Heart left ventricle (tissue), 13 donors: Measurements from ENCODE around the gene NT5DC4.

ENCODE experiments used
- CTCF ChIP-seq, 12 donors: fragments of 200-600 bp; sonication (generic) in 4 of 12; IDR thresholded peaks; one replicate each; pipeline versions ENCODE4 v1.5.0 to v1.8.0; 2018 to 2022; ENCODE audit warnings: antibody characterized with exemption in 12 of 12, mild to moderate bottlenecking in 5 of 12
- POLR2A ChIP-seq, 2 donors: fragments of 450-650 bp; IDR thresholded peaks; one replicate each; pipeline ENCODE4 v1.6.1; 2017; ENCODE audit warnings: antibody characterized with exemption in 2 of 2, mild to moderate bottlenecking in 2 of 2, moderate library complexity in 2 of 2
- donor health status: ischemic (EF 13 %, LVEDD 7.1; RV severe dilation, severe dysfunction).
- donor health status: DM: no; HTN: yes; CAD: no.
- donor health status: DM: no; HTN: no; CAD: no.
- donor health status: ischemic (EF 25% LVEDD 6.9; RV normal size, moderate dysfunction).
- donor health status: ischemic (EF 25% LVEDD 5.7; RV mildly dilated, moderate dysfunction).
- donor health status: ischemic (EF 35%, LVEDD 5.7; RV mildly dilated, moderate dysfunction).
- donor health status: nonischemic (EF 11% LVEDD 7.7; RV severe dilation, severe dysfunction).
- donor health status: DM: yes; HTN: yes; CAD: no.
- donor health status: PGD.
- donor health status: ischemic (EF 29% LVEDD 5.4; RV normal size, mild dysfunction).
- donor health status: nonischemic (EF 23%, LVEDD 6.1; RV moderate dilation, normal function).

DNA sequence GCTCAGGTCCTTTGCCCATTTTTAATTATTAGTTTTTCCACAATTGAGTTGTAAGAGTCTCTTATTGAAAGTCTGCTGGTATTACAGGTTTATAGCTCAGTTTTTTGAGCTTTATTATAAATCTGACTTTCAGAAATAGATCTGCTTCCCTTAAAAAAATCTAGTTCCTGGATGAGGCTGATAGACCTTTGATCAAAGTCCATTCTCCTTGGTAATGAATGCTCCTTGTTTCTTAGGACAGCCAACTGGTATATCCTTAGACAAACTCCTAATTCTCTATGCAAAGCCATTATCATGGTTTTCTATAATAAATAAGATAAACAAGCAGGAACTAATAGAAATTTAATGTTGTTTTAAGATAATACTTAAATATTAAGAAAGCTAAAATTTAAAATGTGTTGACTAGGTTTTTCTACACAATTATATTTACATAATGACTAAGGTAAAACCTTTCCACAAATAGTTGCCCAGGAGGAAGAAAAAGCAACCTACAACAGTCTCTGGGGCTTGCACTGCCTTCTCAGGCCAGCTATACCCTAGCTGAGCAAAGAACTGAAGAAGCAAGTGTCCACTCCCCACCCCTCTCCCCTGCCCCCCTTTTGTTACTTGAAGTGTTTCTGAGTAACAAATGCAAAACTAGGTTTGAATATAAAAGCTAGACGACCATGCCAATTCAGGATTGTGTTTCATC is 16.9 kb downstream of the NT5DC4 start:
- TF ChIP-seq CTCF (IDR thresholded peaks at IDR 0.05) (no peak), POLR2A (IDR thresholded peaks at IDR 0.05) (no peak)
